IMR-90 (cell line): ENCODE results near the gene CNTN5. TPM values are rescaled to one million over a fixed set of nuclear protein-coding genes. Genes with fewer than 3 reads are reported as not detected.

Experiments
- ATAC-seq: fragments of 200-7000 bp; cut with Tn5 transposase; 2 replicates; pipeline ENCODE4 v1.9.1; 2020; ENCODE audit warnings: low read depth, mild to moderate bottlenecking, moderate library complexity
- BruUV-seq: library from RNA; stranded (reverse); fragments of 400-500 nt; replicated peaks from 2 replicates; lab custom pipeline; 2021; lab: Mats Ljungman, UMichigan
- CTCF ChIA-PET: fragments of 300-600 bp; formaldehyde crosslinking; extraction: SDS; loops from one replicate; lab custom pipeline; 2021; ENCODE audit warnings: antibody characterized with exemption; lab: Yijun Ruan, JAX
- POLR2A ChIA-PET: fragments of 300-600 bp; sonication (Branson Sonifier 250); formaldehyde crosslinking; loops from one replicate; lab custom pipeline; 2022; ENCODE audit warnings: antibody characterized with exemption; ENCODE audit not compliant: unreplicated experiment; lab: Charles Lee
- DNase-seq: peaks from one replicate; pipeline ENCODE4 v3.0.0; 2013
- H2AFZ ChIP-seq: replicated peaks from 2 replicates; pipeline ENCODE3; 2013; ENCODE audit warnings: low read length, mild to moderate bottlenecking; ENCODE audit not compliant: poor library complexity
- H2AK5ac ChIP-seq: 2 replicates; pipeline ENCODE4 v1.6.1; 2013; ENCODE audit warnings: low read depth, low read length, inconsistent platforms
- H2AK9ac ChIP-seq: replicated peaks from 2 replicates; pipeline ENCODE3; 2013; ENCODE audit warnings: mild to moderate bottlenecking, low read depth, low read length, moderate library complexity; ENCODE audit not compliant: poor library complexity
- H2BK120ac ChIP-seq: 2 replicates; pipeline ENCODE4 v1.6.1; 2013; ENCODE audit warnings: low read depth, low read length, inconsistent platforms
- H2BK15ac ChIP-seq: 3 replicates; pipeline ENCODE4 v1.6.1; 2013; ENCODE audit warnings: low read depth, low read length, inconsistent platforms
- H2BK20ac ChIP-seq: 2 replicates; pipeline ENCODE4 v1.6.1; 2013; ENCODE audit warnings: low read depth, mild to moderate bottlenecking, inconsistent platforms, low read length, moderate library complexity
- H2BK5ac ChIP-seq: 2 replicates; pipeline ENCODE4 v1.6.1; 2013; ENCODE audit warnings: mild to moderate bottlenecking, low read depth, low read length, inconsistent platforms; ENCODE audit not compliant: poor library complexity, severe bottlenecking
- H3K14ac ChIP-seq: replicated peaks from 2 replicates; pipeline ENCODE4 v1.6.1; 2013; ENCODE audit warnings: low read depth, low read length, inconsistent platforms
- H3K18ac ChIP-seq: 2 replicates; pipeline ENCODE4 v1.6.1; 2013; ENCODE audit warnings: low read depth, low read length, control low read depth
- H3K23ac ChIP-seq: 2 replicates; pipeline ENCODE4 v1.6.1; 2013; ENCODE audit warnings: low read depth, low read length, inconsistent platforms
- H3K27ac ChIP-seq: 2 replicates; pipeline ENCODE4 v1.5.1; 2013; ENCODE audit warnings: mild to moderate bottlenecking, control low read depth, low read length; ENCODE audit not compliant: insufficient read depth
- H3K27me3 ChIP-seq: 2 replicates; pipeline ENCODE4 v1.6.1; 2013; ENCODE audit warnings: low read length; ENCODE audit not compliant: control insufficient read depth, insufficient read depth
- H3K36me3 ChIP-seq: 2 replicates; pipeline ENCODE4 v1.6.1; 2013; ENCODE audit warnings: low read length, mixed read lengths; ENCODE audit not compliant: control insufficient read depth, insufficient read depth
- H3K4ac ChIP-seq: 2 replicates; pipeline ENCODE4 v1.6.1; 2013; ENCODE audit warnings: low read depth, low read length, inconsistent platforms
- H3K4me1 ChIP-seq: 2 replicates; pipeline ENCODE4 v1.6.1; 2013; ENCODE audit warnings: low read length, mixed read lengths; ENCODE audit not compliant: control insufficient read depth, insufficient read depth
- H3K4me2 ChIP-seq: 2 replicates; pipeline ENCODE4 v1.6.1; 2013; ENCODE audit warnings: low read depth, mild to moderate bottlenecking, control low read depth, low read length, moderate library complexity
- H3K4me3 ChIP-seq: 2 replicates; pipeline ENCODE4 v1.5.1; 2013; ENCODE audit warnings: low read depth, mild to moderate bottlenecking, control low read depth, low read length, moderate library complexity; ENCODE audit not compliant: insufficient read depth
- H3K56ac ChIP-seq: 2 replicates; pipeline ENCODE4 v1.6.1; 2013; ENCODE audit warnings: low read length, inconsistent platforms; ENCODE audit not compliant: insufficient read depth; ENCODE audit errors: extremely low read depth
- H3K79me1 ChIP-seq, 2 experiments: 2 replicates each; pipeline ENCODE4 v1.6.1; 2013; ENCODE audit warnings: low read length in 2 of 2, inconsistent platforms in 1 of 2, low read depth in 1 of 2
- H3K9ac ChIP-seq: 2 replicates; pipeline ENCODE4 v1.6.1; 2013; ENCODE audit warnings: low read depth, low read length, control low read depth
- H3K9me1 ChIP-seq: 2 replicates; pipeline ENCODE4 v1.6.1; 2013; ENCODE audit warnings: low read length, inconsistent platforms; ENCODE audit not compliant: insufficient read depth
- H3K9me3 ChIP-seq: 2 replicates; pipeline ENCODE4 v1.6.1; 2013; ENCODE audit warnings: low read length; ENCODE audit not compliant: control insufficient read depth, insufficient read depth
- H4K20me1 ChIP-seq: 2 replicates; pipeline ENCODE4 v1.6.1; 2013; ENCODE audit warnings: low read length, inconsistent platforms; ENCODE audit not compliant: insufficient read depth
- H4K5ac ChIP-seq: 2 replicates; pipeline ENCODE4 v1.6.1; 2013; ENCODE audit warnings: mild to moderate bottlenecking, low read depth, low read length, control low read depth
- H4K8ac ChIP-seq, 2 experiments: 2 replicates each; pipeline ENCODE4 v1.6.1; 2013; ENCODE audit warnings: low read depth in 2 of 2, low read length in 2 of 2, control low read depth in 1 of 2, inconsistent platforms in 1 of 2
- H4K91ac ChIP-seq: 2 replicates; pipeline ENCODE4 v1.6.1; 2013; ENCODE audit warnings: low read depth, low read length, inconsistent platforms; ENCODE audit not compliant: insufficient read depth
- CEBPB ChIP-seq: IDR thresholded peaks from 2 replicates; pipeline ENCODE4 v1.6.1; 2012; ENCODE audit warnings: low read depth, low read length, improper control_type of control experiment
- CHD1 ChIP-seq: IDR thresholded peaks from 2 replicates; pipeline ENCODE4 v1.6.1; 2012; ENCODE audit warnings: low read depth, low read length, improper control_type of control experiment
- CTCF ChIP-seq: conservative IDR thresholded peaks from 2 replicates; pipeline ENCODE4 v1.5.1; 2012; ENCODE audit warnings: mild to moderate bottlenecking, low read depth, low read length, improper control_type of control experiment
- ELK1 ChIP-seq: fragments of 150-350 bp; IDR thresholded peaks from 2 replicates; pipeline ENCODE4 v1.6.1; 2016; ENCODE audit warnings: low read depth, mild to moderate bottlenecking, low read length, moderate library complexity, borderline replicate concordance
- MAFK ChIP-seq: IDR thresholded peaks from 2 replicates; pipeline ENCODE4 v1.6.1; 2012; ENCODE audit warnings: low read depth, low read length, improper control_type of control experiment
- MXI1 ChIP-seq: IDR thresholded peaks from 2 replicates; pipeline ENCODE4 v1.6.1; 2012; ENCODE audit warnings: low read depth, mild to moderate bottlenecking, low read length, moderate library complexity, borderline replicate concordance
- WGBS, 2 experiments: methylation state at CpG; one replicate each; pipeline versions ENCODE4 v1.1.5 to v1.1.7; 2013; ENCODE audit warnings: missing lambda C conversion rate in 2 of 2; ENCODE audit not compliant: insufficient read length in 1 of 2; ENCODE audit errors: extremely low coverage in 2 of 2; 5-methylcytosine and 5-hydroxymethylcytosine counted together
- dilution Hi-C: fragments of 300-500 bp; cut with HindIII; formaldehyde crosslinking; loops from one replicate; pipeline ENCODE4 v1.14.3; 2018; ENCODE audit warnings: low sequenced_read_pairs; ENCODE audit not compliant: unreplicated experiment
- in situ Hi-C: fragments of 300-500 bp; cut with MboI; formaldehyde crosslinking; loops from 3 replicates; pipeline ENCODE4 v1.14.3; 2019; ENCODE audit warnings: low sequenced_read_pairs, inconsistent platforms, mixed read lengths
- intact Hi-C: fragments of 100-400 bp; cut with micrococcal nuclease; formaldehyde crosslinking; loops from 2 replicates; pipeline ENCODE4 v1.10.0; 2022
- polyA plus RNA-seq, 3 experiments: library from polyadenylated mRNA; depleted of rRNA; stranded (reverse); fragments of >200 nt; gene quantifications; 2 replicates each; pipeline ENCODE4 v1.2.3, GENCODE V29; 2012; ENCODE audit warnings: low replicate concordance in 1 of 3
- total RNA-seq: library from RNA; depleted of rRNA; stranded (reverse); fragments of >200 nt; gene quantifications from 2 replicates; pipeline ENCODE4 v1.2.3, GENCODE V29; 2012

Gene CNTN5
- total and polyA plus RNA-seq, 2 of the 4 experiments (the other 2 are of a cell fraction) = not detected

- Histone ChIP-seq H3K56ac (no peak overlapping the region), H3K27me3 (no peaks in the 10 kb centered on the region), H3K9ac (no peak overlapping the region), H3K4me3 (no peak overlapping the region), H2AK9ac (no peak overlapping the region), H4K20me1 (no peaks in the 10 kb centered on the region), H3K4me2 (no peak overlapping the region), H3K27ac (no peak overlapping the region), H2BK120ac (no peak overlapping the region), H3K4me1 (no peaks in the 10 kb centered on the region), H3K36me3 (no peaks in the 10 kb centered on the region), H3K4ac (no peak overlapping the region), H3K18ac (no peak overlapping the region), H3K79me1 (no peaks in the 10 kb centered on the region), H4K5ac (no peak overlapping the region), H2BK20ac (no peak overlapping the region), H2BK5ac (no peak overlapping the region), H2AFZ (no peak overlapping the region), H3K9me3 (no peaks in the 10 kb centered on the region), H4K91ac (no peak overlapping the region), H2AK5ac (no peak overlapping the region), H2BK15ac (no peak overlapping the region), H3K14ac (no peak overlapping the region), H3K9me1 (no peaks in the 10 kb centered on the region), H4K8ac (no peak overlapping the region), H3K23ac (no peak overlapping the region)
- in situ Hi-C loops (no loop called here), dilution Hi-C loops (no loop called here), intact Hi-C loops (no loop called here)
- POLR2A ChIA-PET = no interaction called here
- WGBS, 2 experiments = no CpG with 5 or more reads among the region's 5 CpGs
- CTCF ChIA-PET = interaction anchor here (0.5 kb wide), 1 partner anchor 28 kb away, joined by 3 read pairs; no protein-coding TSS in a partner anchor
- ATAC-seq (no peak), DNase-seq (no peak)
- BruUV-seq = no TSS peak
- TF ChIP-seq CTCF (no peak), CEBPB (no peak), MXI1 (no peak), CHD1 (no peak), ELK1 (no peak), MAFK (no peak)
Measured at GRCh38 chr11:99881610-99882009, 860.9 kb downstream of the CNTN5 start.
